ENCODE measurements around the gene PCDHB12.

DNA sequence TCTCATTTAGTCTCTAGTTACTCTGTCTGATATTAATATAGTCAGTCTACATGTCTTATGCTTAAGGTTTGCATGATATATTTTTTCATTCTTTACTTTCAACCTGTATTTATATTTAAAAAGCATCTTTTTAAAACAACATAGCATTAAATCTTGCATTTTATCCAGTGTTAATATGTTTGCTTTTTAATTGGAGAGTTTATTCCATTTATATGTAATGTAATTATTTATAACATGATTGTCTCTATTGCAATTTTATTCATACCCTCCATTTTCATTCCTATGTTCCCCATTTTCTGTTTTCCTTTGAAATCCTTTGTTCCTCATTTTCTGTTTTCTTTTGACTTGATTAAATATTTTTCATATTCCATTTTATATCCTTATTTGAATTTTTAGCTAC, 49.9 kb downstream of the PCDHB12 start:
- TF ChIP-seq, protein P1, sequence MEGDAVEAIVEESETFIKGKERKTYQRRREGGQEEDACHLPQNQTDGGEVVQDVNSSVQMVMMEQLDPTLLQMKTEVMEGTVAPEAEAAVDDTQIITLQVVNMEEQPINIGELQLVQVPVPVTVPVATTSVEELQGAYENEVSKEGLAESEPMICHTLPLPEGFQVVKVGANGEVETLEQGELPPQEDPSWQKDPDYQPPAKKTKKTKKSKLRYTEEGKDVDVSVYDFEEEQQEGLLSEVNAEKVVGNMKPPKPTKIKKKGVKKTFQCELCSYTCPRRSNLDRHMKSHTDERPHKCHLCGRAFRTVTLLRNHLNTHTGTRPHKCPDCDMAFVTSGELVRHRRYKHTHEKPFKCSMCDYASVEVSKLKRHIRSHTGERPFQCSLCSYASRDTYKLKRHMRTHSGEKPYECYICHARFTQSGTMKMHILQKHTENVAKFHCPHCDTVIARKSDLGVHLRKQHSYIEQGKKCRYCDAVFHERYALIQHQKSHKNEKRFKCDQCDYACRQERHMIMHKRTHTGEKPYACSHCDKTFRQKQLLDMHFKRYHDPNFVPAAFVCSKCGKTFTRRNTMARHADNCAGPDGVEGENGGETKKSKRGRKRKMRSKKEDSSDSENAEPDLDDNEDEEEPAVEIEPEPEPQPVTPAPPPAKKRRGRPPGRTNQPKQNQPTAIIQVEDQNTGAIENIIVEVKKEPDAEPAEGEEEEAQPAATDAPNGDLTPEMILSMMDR (IDR thresholded peaks at IDR 0.05; ENCODE audit: borderline replicate concordance, extremely low read depth, low read length, poor library complexity, severe bottlenecking) = no peak
- no peak for TF ChIP-seq EZH2 (IDR thresholded peaks at IDR 0.05; ENCODE audit: borderline replicate concordance, low read depth, low read length, severe bottlenecking)

Measured in DND-41 (cell line).